GM23338 (cell line): ENCODE data around the gene ACTA2. TPM values are rescaled to one million over a fixed set of nuclear protein-coding genes. Genes with fewer than 3 reads are reported as not detected.

Experiments
- ATAC-seq: fragments of 200-7000 bp; cut with Tn5 transposase; 3 replicates; pipeline ENCODE4 v1.9.1; 2020
- DNase-seq: peaks from one replicate; pipeline ENCODE4 v3.0.0-alpha.2; 2015; ENCODE audit warnings: low spot score
- H2AFZ ChIP-seq: fragments of 200-600 bp; sonication (generic); 2 replicates; pipeline ENCODE4 v1.8.0; 2016; ENCODE audit warnings: antibody characterized with exemption, mild to moderate bottlenecking, moderate library complexity
- H3F3A ChIP-seq: fragments of 200-600 bp; sonication (generic); replicated peaks from 2 replicates; pipeline ENCODE4 v1.8.0; 2017; ENCODE audit warnings: antibody characterized with exemption, mixed run types, low read depth
- H3K27ac ChIP-seq: fragments of 200-600 bp; sonication (generic); 2 replicates; pipeline ENCODE4 v1.6.1; 2016; ENCODE audit warnings: low read depth
- H3K27me3 ChIP-seq: fragments of 200-600 bp; sonication (generic); 2 replicates; pipeline ENCODE4 v1.8.0; 2016; ENCODE audit warnings: mild to moderate bottlenecking, mixed run types, moderate library complexity; ENCODE audit not compliant: insufficient read depth
- H3K36me3 ChIP-seq: fragments of 200-600 bp; sonication (generic); 2 replicates; pipeline ENCODE4 v1.8.0; 2016; ENCODE audit warnings: mild to moderate bottlenecking; ENCODE audit not compliant: insufficient read depth
- H3K4me1 ChIP-seq: fragments of 200-600 bp; sonication (generic); 2 replicates; pipeline ENCODE4 v1.8.0; 2016; ENCODE audit warnings: mild to moderate bottlenecking, moderate library complexity; ENCODE audit not compliant: insufficient read depth
- H3K4me2 ChIP-seq: fragments of 200-600 bp; sonication (generic); 2 replicates; pipeline ENCODE4 v1.7.1; 2017; ENCODE audit warnings: mixed run types
- H3K4me3 ChIP-seq: fragments of 200-600 bp; sonication (generic); 2 replicates; pipeline ENCODE4 v1.6.1; 2016; ENCODE audit warnings: mixed run types
- H3K79me2 ChIP-seq: fragments of 200-600 bp; sonication (generic); replicated peaks from 2 replicates; pipeline ENCODE4 v1.8.0; 2017; ENCODE audit warnings: mild to moderate bottlenecking; ENCODE audit not compliant: insufficient read depth
- H3K9me2 ChIP-seq: fragments of 200-600 bp; sonication (generic); 2 replicates; pipeline ENCODE4 v1.8.0; 2017; ENCODE audit not compliant: insufficient read depth
- H4K20me1 ChIP-seq: fragments of 200-600 bp; sonication (generic); replicated peaks from 2 replicates; pipeline ENCODE4 v1.8.0; 2017; ENCODE audit warnings: mild to moderate bottlenecking; ENCODE audit not compliant: insufficient read depth
- H3K27ac Mint-ChIP-seq: 2 replicates; pipeline ENCODE4 v1.8.0; 2020; ENCODE audit warnings: inconsistent platforms, mild to moderate bottlenecking, moderate library complexity, mixed read lengths
- H3K27me3 Mint-ChIP-seq: 3 replicates; pipeline ENCODE4 v1.8.0; 2022; ENCODE audit warnings: low read depth, mild to moderate bottlenecking, moderate library complexity, mixed read lengths, inconsistent platforms; ENCODE audit not compliant: insufficient read depth, poor library complexity
- H3K36me3 Mint-ChIP-seq: 3 replicates; pipeline ENCODE4 v1.8.0; 2021; ENCODE audit warnings: low read depth, mild to moderate bottlenecking, inconsistent platforms, moderate library complexity, mixed read lengths
- H3K4me1 Mint-ChIP-seq: 3 replicates; pipeline ENCODE4 v1.8.0; 2020; ENCODE audit warnings: mild to moderate bottlenecking, inconsistent platforms, mixed read lengths
- H3K4me3 Mint-ChIP-seq: 3 replicates; pipeline ENCODE4 v1.8.0; 2021; ENCODE audit warnings: moderate library complexity, mild to moderate bottlenecking, inconsistent platforms, mixed read lengths
- H3K9me3 Mint-ChIP-seq: 3 replicates; pipeline ENCODE4 v1.8.0; 2020; ENCODE audit warnings: moderate library complexity, mild to moderate bottlenecking, inconsistent platforms, mixed read lengths
- CREB1 ChIP-seq: fragments of 250-450 bp; sonication (Bioruptor Pico); IDR thresholded peaks from 2 replicates; pipeline ENCODE4 v1.5.0; 2020; ENCODE audit warnings: low read depth, mild to moderate bottlenecking, moderate library complexity
- ETS1 ChIP-seq: IDR thresholded peaks from 2 replicates; pipeline ENCODE4 v1.6.1; 2016; ENCODE audit warnings: antibody characterized with exemption
- EZH2 ChIP-seq: fragments of 200-600 bp; sonication (generic); IDR thresholded peaks from one replicate; pipeline ENCODE4 v1.8.0; 2017; ENCODE audit warnings: antibody characterized with exemption, mild to moderate bottlenecking, low read depth; ENCODE audit not compliant: unreplicated experiment
- EZH2phosphoT487 ChIP-seq: fragments of 200-600 bp; sonication (generic); IDR thresholded peaks from one replicate; pipeline ENCODE4 v1.8.1; 2018; ENCODE audit warnings: antibody characterized with exemption; ENCODE audit not compliant: unreplicated experiment
- JUNB ChIP-seq: IDR thresholded peaks from one replicate; pipeline ENCODE4 v1.6.1; 2016; ENCODE audit warnings: antibody characterized with exemption; ENCODE audit not compliant: unreplicated experiment
- NANOG ChIP-seq: IDR thresholded peaks from 2 replicates; pipeline ENCODE4 v1.6.1; 2016; ENCODE audit warnings: antibody characterized with exemption, borderline replicate concordance
- POLR2AphosphoS5 ChIP-seq: IDR thresholded peaks from 2 replicates; pipeline ENCODE4 v1.6.1; 2016; ENCODE audit warnings: antibody characterized with exemption, low read depth
- STAT1 ChIP-seq: IDR thresholded peaks from one replicate; pipeline ENCODE4 v1.6.1; 2016; ENCODE audit warnings: antibody characterized with exemption; ENCODE audit not compliant: unreplicated experiment
- ZNF114 ChIP-seq: fragments of 250-450 bp; sonication (Bioruptor Pico); IDR thresholded peaks from 2 replicates; pipeline ENCODE4 v1.5.0; 2020; ENCODE audit warnings: mild to moderate bottlenecking, moderate library complexity
- ZNF331 ChIP-seq: fragments of 250-450 bp; sonication (Bioruptor Pico); IDR thresholded peaks from 2 replicates; pipeline ENCODE4 v1.5.0; 2020; ENCODE audit warnings: low read depth, mild to moderate bottlenecking, moderate library complexity
- polyA plus RNA-seq: library from polyadenylated mRNA; unstranded; fragments of >200 nt; fragmentation: Nextera tagmentation; extraction: Ambion mirVana; gene quantifications from 2 replicates; pipeline ENCODE4 v1.2.1, GENCODE V29; 2016
- total RNA-seq: library from RNA; depleted of rRNA; stranded (reverse); fragments of >200 nt; shearing (Covaris generic); gene quantifications from 2 replicates; pipeline ENCODE4 v1.2.3, GENCODE V29; 2014
- TF ChIP-seq, protein P1 (sequence below), 2 experiments: fragments of 200-600 bp in 1 of 2; sonication (generic) in 1 of 2; conservative IDR thresholded peaks; 2 replicates each; pipeline versions ENCODE4 v1.5.1 to v1.6.1; 2016 to 2017; ENCODE audit warnings: antibody characterized with exemption in 2 of 2, low read depth in 2 of 2, mild to moderate bottlenecking in 2 of 2, moderate library complexity in 1 of 2
- TF ChIP-seq, protein P2 (sequence below): IDR thresholded peaks from one replicate; pipeline ENCODE4 v1.6.1; 2018; ENCODE audit warnings: antibody characterized with exemption; ENCODE audit not compliant: unreplicated experiment
- TF ChIP-seq, protein P3 (sequence below): fragments of 250-450 bp; sonication (Bioruptor Pico); IDR thresholded peaks from 2 replicates; pipeline ENCODE4 v1.5.0; 2020; ENCODE audit warnings: mild to moderate bottlenecking, moderate library complexity

Gene ACTA2
- total and polyA plus RNA-seq, 2 experiments from 2014 or later = 3.4 to 9.4 TPM

DNA sequence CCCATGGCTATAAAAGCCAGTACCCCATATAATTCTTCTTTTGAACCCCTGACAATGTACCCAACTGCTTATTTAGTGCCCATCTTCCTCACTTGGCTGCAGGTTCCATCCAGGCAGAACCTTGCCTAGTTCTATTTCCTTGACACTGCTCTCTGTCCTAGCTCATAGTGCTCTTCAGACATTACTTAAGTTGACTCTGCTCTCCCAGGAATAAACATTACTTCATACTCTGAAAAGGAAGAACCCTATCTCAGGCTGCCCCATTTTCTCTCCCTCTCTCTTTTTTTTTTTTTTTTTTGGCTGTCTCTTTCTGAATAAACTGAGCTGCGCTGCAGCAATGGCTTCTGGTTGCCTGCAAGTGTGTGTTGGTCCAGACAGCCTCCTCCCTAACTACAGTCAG lies 21.0 kb downstream of the ACTA2 start:
- H2AFZ ChIP-seq = no peak overlapping the region
- no peak overlapping the region for H3K27ac Mint-ChIP-seq
- H3K27ac ChIP-seq = no peak overlapping the region
- peaks cover 16% of the 10 kb centered on the region for H3K4me1 Mint-ChIP-seq
- H3K9me2 ChIP-seq = no peaks in the 10 kb centered on the region
- peaks cover 7% of the 10 kb centered on the region; the same call in 1 of the 2 replicates for H3K4me1 ChIP-seq
- no peaks in the 10 kb centered on the region for H3K36me3 ChIP-seq
- H3F3A ChIP-seq = no peaks in the 10 kb centered on the region
- H3K27me3 Mint-ChIP-seq = peaks cover 4% of the 10 kb centered on the region
- no peaks in the 10 kb centered on the region for H3K36me3 Mint-ChIP-seq
- no peaks in the 10 kb centered on the region for H3K79me2 ChIP-seq
- no peaks in the 10 kb centered on the region for H3K9me3 Mint-ChIP-seq
- no peak overlapping the region for H3K4me3 Mint-ChIP-seq
- TF ChIP-seq JUNB = no peak
- TF ChIP-seq, protein P1, sequence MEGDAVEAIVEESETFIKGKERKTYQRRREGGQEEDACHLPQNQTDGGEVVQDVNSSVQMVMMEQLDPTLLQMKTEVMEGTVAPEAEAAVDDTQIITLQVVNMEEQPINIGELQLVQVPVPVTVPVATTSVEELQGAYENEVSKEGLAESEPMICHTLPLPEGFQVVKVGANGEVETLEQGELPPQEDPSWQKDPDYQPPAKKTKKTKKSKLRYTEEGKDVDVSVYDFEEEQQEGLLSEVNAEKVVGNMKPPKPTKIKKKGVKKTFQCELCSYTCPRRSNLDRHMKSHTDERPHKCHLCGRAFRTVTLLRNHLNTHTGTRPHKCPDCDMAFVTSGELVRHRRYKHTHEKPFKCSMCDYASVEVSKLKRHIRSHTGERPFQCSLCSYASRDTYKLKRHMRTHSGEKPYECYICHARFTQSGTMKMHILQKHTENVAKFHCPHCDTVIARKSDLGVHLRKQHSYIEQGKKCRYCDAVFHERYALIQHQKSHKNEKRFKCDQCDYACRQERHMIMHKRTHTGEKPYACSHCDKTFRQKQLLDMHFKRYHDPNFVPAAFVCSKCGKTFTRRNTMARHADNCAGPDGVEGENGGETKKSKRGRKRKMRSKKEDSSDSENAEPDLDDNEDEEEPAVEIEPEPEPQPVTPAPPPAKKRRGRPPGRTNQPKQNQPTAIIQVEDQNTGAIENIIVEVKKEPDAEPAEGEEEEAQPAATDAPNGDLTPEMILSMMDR (conservative IDR thresholded peaks at IDR 0.05; ENCODE audit: low read depth in 2 of 2) = no peak
- no peak for TF ChIP-seq EZH2phosphoT487
- TF ChIP-seq, protein P2, sequence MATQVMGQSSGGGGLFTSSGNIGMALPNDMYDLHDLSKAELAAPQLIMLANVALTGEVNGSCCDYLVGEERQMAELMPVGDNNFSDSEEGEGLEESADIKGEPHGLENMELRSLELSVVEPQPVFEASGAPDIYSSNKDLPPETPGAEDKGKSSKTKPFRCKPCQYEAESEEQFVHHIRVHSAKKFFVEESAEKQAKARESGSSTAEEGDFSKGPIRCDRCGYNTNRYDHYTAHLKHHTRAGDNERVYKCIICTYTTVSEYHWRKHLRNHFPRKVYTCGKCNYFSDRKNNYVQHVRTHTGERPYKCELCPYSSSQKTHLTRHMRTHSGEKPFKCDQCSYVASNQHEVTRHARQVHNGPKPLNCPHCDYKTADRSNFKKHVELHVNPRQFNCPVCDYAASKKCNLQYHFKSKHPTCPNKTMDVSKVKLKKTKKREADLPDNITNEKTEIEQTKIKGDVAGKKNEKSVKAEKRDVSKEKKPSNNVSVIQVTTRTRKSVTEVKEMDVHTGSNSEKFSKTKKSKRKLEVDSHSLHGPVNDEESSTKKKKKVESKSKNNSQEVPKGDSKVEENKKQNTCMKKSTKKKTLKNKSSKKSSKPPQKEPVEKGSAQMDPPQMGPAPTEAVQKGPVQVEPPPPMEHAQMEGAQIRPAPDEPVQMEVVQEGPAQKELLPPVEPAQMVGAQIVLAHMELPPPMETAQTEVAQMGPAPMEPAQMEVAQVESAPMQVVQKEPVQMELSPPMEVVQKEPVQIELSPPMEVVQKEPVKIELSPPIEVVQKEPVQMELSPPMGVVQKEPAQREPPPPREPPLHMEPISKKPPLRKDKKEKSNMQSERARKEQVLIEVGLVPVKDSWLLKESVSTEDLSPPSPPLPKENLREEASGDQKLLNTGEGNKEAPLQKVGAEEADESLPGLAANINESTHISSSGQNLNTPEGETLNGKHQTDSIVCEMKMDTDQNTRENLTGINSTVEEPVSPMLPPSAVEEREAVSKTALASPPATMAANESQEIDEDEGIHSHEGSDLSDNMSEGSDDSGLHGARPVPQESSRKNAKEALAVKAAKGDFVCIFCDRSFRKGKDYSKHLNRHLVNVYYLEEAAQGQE = no peak
- TF ChIP-seq POLR2AphosphoS5 = no peak
- no peak for TF ChIP-seq STAT1
- no peak for TF ChIP-seq ZNF114 (CRISPR knock-in tag)
- no peak for TF ChIP-seq CREB1
- TF ChIP-seq, protein P3, sequence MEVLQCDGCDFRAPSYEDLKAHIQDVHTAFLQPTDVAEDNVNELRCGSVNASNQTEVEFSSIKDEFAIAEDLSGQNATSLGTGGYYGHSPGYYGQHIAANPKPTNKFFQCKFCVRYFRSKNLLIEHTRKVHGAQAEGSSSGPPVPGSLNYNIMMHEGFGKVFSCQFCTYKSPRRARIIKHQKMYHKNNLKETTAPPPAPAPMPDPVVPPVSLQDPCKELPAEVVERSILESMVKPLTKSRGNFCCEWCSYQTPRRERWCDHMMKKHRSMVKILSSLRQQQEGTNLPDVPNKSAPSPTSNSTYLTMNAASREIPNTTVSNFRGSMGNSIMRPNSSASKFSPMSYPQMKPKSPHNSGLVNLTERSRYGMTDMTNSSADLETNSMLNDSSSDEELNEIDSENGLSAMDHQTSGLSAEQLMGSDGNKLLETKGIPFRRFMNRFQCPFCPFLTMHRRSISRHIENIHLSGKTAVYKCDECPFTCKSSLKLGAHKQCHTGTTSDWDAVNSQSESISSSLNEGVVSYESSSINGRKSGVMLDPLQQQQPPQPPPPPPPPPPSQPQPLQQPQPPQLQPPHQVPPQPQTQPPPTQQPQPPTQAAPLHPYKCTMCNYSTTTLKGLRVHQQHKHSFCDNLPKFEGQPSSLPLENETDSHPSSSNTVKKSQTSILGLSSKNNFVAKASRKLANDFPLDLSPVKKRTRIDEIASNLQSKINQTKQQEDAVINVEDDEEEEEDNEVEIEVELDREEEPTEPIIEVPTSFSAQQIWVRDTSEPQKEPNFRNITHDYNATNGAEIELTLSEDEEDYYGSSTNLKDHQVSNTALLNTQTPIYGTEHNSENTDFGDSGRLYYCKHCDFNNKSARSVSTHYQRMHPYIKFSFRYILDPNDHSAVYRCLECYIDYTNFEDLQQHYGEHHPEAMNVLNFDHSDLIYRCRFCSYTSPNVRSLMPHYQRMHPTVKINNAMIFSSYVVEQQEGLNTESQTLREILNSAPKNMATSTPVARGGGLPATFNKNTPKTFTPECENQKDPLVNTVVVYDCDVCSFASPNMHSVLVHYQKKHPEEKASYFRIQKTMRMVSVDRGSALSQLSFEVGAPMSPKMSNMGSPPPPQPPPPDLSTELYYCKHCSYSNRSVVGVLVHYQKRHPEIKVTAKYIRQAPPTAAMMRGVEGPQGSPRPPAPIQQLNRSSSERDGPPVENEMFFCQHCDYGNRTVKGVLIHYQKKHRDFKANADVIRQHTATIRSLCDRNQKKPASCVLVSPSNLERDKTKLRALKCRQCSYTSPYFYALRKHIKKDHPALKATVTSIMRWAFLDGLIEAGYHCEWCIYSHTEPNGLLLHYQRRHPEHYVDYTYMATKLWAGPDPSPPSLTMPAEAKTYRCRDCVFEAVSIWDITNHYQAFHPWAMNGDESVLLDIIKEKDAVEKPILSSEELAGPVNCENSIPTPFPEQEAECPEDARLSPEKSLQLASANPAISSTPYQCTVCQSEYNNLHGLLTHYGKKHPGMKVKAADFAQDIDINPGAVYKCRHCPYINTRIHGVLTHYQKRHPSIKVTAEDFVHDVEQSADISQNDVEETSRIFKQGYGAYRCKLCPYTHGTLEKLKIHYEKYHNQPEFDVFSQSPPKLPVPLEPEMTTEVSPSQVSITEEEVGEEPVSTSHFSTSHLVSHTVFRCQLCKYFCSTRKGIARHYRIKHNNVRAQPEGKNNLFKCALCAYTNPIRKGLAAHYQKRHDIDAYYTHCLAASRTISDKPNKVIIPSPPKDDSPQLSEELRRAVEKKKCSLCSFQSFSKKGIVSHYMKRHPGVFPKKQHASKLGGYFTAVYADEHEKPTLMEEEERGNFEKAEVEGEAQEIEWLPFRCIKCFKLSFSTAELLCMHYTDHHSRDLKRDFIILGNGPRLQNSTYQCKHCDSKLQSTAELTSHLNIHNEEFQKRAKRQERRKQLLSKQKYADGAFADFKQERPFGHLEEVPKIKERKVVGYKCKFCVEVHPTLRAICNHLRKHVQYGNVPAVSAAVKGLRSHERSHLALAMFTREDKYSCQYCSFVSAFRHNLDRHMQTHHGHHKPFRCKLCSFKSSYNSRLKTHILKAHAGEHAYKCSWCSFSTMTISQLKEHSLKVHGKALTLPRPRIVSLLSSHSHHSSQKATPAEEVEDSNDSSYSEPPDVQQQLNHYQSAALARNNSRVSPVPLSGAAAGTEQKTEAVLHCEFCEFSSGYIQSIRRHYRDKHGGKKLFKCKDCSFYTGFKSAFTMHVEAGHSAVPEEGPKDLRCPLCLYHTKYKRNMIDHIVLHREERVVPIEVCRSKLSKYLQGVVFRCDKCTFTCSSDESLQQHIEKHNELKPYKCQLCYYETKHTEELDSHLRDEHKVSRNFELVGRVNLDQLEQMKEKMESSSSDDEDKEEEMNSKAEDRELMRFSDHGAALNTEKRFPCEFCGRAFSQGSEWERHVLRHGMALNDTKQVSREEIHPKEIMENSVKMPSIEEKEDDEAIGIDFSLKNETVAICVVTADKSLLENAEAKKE = no peak
- no peak for TF ChIP-seq EZH2
- no peak for TF ChIP-seq NANOG
- TF ChIP-seq ETS1 = no peak
- TF ChIP-seq ZNF331 = no peak
- H3K27me3 ChIP-seq = no peaks in the 10 kb centered on the region
- H3K4me3 ChIP-seq = no peak overlapping the region
- no peak overlapping the region for H3K4me2 ChIP-seq
- DNase-seq (no peak), ATAC-seq (no peak)
- no peaks in the 10 kb centered on the region for H4K20me1 ChIP-seq
